ENCODE data around the gene H2BK1.

Gene H2BK1

GRCh38 chr7:151240536-151240935, 30.2 kb upstream of the H2BK1 start:
- no peak for TF ChIP-seq CTCF (IDR thresholded peaks at IDR 0.05; ENCODE audit: extremely low read depth, missing control alignments)
- no peak for DNase-seq (ENCODE audit: low spot score)

- TF ChIP-seq CTCF (IDR thresholded peaks at IDR 0.05; ENCODE audit: extremely low read depth, missing control alignments), result no peak
- DNase-seq (ENCODE audit: low spot score), result no peak
Observed at GRCh38 chr7:151239837-151240459, 29.7 kb upstream of the H2BK1 start.

GRCh38 chr7:151238924-151239836, 28.9 kb upstream of the H2BK1 start:
- no peak for TF ChIP-seq CTCF (IDR thresholded peaks at IDR 0.05; ENCODE audit: extremely low read depth, missing control alignments)
- DNase-seq (ENCODE audit: low spot score), result no peak

- no peak for TF ChIP-seq CTCF (IDR thresholded peaks at IDR 0.05; ENCODE audit: extremely low read depth, missing control alignments)
- DNase-seq (ENCODE audit: low spot score), result no peak
Observed at GRCh38 chr7:151238190-151238810, 28.0 kb upstream of the H2BK1 start.

GRCh38 chr7:151237244-151238189, 27.2 kb upstream of the H2BK1 start:
- no peak for TF ChIP-seq CTCF (IDR thresholded peaks at IDR 0.05; ENCODE audit: extremely low read depth, missing control alignments)
- no peak for DNase-seq (ENCODE audit: low spot score)

GRCh38 chr7:151236406-151236805, 26.1 kb upstream of the H2BK1 start:
- no peak for DNase-seq (ENCODE audit: low spot score)
- TF ChIP-seq CTCF (IDR thresholded peaks at IDR 0.05; ENCODE audit: extremely low read depth, missing control alignments), result no peak

All from GM20000 (cell line).